HCT116 (cell line): Measurements from ENCODE around the gene KCNC3.

Experiments used
- CTCF ChIP-seq, 3 experiments: fragments of 200-600 bp in 1 of 3; sonication (generic) in 1 of 3; IDR thresholded peaks in 2 of 3; conservative IDR thresholded peaks in 1 of 3; 2 replicates each; pipeline ENCODE4 v1.5.1; 2012 to 2017; ENCODE audit warnings: low read depth in 2 of 3, low read length in 2 of 3, antibody characterized with exemption in 1 of 3, borderline replicate concordance in 1 of 3, control low read depth in 1 of 3, mild to moderate bottlenecking in 1 of 3, mixed read lengths in 1 of 3, mixed run types in 1 of 3, moderate library complexity in 1 of 3; ENCODE audit not compliant: insufficient read depth in 1 of 3
- EZH2 ChIP-seq: fragments of 200-600 bp; sonication (generic); IDR thresholded peaks from 2 replicates; pipeline ENCODE4 v1.6.1; 2017; ENCODE audit warnings: antibody characterized with exemption, mixed run types
- POLR2A ChIP-seq: IDR thresholded peaks from 2 replicates; pipeline ENCODE4 v1.7.0; 2011; ENCODE audit warnings: borderline replicate concordance; ENCODE audit not compliant: insufficient read depth, insufficient read length; ENCODE audit errors: extremely low read depth
- REST ChIP-seq: IDR thresholded peaks from 2 replicates; pipeline ENCODE4 v1.6.1; 2012; ENCODE audit warnings: low read depth
- SIN3A ChIP-seq: IDR thresholded peaks from 2 replicates; pipeline ENCODE4 v1.6.1; 2012; ENCODE audit warnings: low read depth
- ZBTB33 ChIP-seq: IDR thresholded peaks from 2 replicates; pipeline ENCODE4 v1.6.1; 2011; ENCODE audit warnings: mild to moderate bottlenecking, low read length, moderate library complexity; ENCODE audit not compliant: insufficient replicate concordance; ENCODE audit errors: extremely low read depth

- TF ChIP-seq CTCF (IDR thresholded peaks at IDR 0.05 in 2 of 3, conservative IDR thresholded peaks at IDR 0.05 in 1 of 3; ENCODE audit: borderline replicate concordance in 1 of 3, insufficient read depth in 1 of 3, low read depth in 2 of 3, low read length in 2 of 3) = no peak
- TF ChIP-seq SIN3A = no peak
- no peak for TF ChIP-seq POLR2A
- no peak for TF ChIP-seq EZH2
- no peak for TF ChIP-seq REST
- TF ChIP-seq ZBTB33 = no peak
These were observed 47.9 kb upstream of the KCNC3 start for GRCh38 chr19:50377051-50377461.
